GM19452 (cell line): ENCODE results near the gene MYOZ3.

Source experiments
- ATAC-seq: cut with Tn5 transposase; IDR thresholded peaks from one replicate; pipeline ENCODE4 v1.9.1; 2021; ENCODE audit not compliant: unreplicated experiment

MYOZ3 gene, protein sequence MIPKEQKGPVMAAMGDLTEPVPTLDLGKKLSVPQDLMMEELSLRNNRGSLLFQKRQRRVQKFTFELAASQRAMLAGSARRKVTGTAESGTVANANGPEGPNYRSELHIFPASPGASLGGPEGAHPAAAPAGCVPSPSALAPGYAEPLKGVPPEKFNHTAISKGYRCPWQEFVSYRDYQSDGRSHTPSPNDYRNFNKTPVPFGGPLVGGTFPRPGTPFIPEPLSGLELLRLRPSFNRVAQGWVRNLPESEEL

DNA sequence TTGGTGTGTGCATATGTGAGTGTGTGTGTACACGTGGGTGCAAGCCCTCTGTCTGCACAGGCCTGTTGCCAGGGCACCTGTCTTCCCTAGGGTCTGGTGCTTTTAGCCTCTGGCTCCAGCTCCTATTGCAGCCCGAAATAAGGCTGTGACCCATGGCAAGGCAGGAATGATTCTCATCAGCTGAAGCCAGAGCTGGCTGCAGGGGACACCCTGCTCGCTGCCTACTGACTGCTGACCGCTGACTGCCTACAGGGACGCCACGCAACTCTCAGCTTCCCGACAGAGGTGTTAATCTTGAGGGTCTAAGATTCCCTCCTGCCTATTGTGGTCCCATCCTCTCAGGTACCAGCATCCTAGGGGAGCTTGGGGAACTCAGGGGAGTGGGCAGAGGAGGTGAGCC lies at the start of gene MYOZ3:
MYOZ3 (plus strand) TSS at position 166 of the 400 bp plus-strand sequence. CDS start 1,691 bp downstream, outside the sequence.
- no peak for ATAC-seq

- ATAC-seq, result no peak
These were observed 48.6 kb upstream of the MYOZ3 start for GRCh38 chr5:150612405-150612804.

DNA sequence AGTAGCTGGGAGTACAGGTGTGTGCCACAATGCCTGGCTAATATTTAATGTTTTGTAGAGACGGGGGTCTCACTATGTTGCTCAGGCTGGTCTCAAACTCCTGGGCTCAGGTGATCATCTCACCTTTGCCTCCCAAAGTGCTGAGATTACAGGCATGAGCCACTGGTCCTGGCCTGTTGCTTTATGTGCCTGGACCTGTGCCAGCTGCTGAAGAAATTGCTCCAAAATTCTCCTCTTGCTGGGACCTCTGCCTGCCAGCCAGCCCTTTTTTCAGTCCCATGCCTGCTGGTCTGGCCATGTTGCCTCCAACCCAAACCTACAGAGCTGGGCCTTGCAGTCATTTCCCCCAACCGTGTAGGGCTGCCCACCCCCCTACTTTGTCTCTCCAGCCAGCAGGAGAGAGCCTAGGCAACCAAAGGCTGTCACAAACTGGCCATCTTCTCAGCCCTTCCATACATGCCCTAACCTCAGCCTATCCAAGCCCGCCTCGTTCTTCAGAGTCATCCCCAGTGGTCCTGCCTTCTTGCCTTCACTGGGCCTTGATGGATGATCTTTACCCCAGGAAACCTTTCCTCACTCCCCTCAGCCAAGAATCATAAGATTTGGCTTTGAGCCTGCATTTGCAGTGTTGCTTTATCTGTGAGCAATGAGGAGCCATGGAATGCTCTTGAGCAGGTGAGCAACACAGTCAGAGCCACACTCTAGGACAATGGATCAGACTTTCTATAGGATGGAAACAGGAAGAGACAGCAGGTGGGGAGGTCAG lies 48.0 kb upstream of the MYOZ3 start:
- no peak for ATAC-seq

DNA sequence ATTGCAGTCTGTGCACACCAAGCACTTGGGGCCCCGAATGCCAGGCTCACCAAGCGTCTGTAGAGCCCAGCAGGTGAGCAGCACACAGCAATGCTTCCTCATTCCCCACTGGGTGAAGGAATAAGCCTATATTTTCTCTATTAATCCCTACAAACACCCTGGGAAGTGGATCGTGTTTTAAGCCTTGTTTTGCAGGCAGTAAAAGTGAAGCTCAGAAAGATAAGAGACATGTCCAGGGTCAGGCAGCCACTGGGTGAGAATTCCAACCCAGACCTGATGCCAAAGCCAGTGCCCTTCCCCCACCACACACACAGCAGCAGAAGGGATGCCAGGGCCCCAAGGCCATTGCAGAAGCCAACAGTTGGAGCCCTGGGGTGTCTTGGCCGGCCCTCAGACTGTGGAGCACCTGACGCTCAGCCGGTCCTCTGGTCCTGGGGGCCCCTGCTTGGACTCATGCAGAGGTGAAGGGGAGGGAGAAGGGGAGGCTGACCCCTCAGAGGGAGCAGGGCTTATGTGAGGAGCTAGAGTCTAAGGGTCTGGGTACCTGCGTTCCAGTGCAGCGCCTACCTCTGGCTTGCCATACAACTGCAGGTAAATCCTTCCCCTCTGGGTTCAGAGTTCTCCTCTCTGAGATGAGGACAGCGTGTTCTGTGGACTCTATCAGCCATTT lies 46.9 kb upstream of the MYOZ3 start:
- ATAC-seq, result no peak

- no peak for ATAC-seq
These were observed 46.4 kb upstream of the MYOZ3 start for GRCh38 chr5:150614661-150615060.

GRCh38 chr5:150615141-150615699 lies 45.8 kb upstream of the MYOZ3 start:
- no peak for ATAC-seq

DNA sequence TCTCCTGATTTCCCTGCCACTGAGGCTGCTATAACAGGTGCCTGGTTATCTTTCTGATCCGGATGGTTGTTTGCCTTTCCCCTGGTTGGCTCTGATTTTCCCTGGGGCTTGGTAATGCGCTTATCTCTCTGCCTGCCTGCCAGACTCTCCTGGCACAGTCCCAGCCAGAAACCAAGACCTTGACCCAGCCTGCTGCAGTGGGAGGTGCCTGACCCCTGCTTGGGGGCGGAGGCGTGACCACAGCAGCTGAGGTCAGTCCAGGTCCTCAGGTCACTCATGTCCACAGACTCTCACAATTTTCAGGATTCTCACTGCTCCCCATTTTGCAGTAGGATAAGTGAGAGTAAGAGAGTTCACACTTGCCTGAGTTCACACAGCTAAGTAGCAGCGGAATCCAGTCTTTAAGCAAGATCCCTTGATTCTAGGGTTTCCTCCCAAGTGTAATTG lies 45.0 kb upstream of the MYOZ3 start:
- no peak for ATAC-seq

DNA sequence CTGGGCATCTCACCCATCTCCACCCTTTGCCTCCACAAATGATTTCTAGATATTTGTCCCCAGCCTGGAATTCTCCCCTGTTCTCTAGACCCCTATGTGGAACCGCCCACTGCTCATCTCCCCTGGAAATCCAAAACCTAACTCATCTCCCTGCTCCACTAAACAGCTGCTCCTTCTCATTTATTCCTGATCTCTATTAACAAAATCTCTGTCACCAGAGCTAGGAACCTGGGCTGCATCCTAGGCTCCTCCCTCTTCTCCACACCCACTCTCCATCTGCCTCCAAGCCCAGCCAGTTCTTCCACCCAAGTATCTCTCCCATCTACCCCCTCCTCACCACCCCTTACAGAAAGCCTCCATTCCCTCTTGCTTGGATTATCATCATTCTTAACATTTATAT lies 44.5 kb upstream of the MYOZ3 start:
- no peak for ATAC-seq

GRCh38 chr5:150618163-150618562 lies 42.9 kb upstream of the MYOZ3 start:
- no peak for ATAC-seq

DNA sequence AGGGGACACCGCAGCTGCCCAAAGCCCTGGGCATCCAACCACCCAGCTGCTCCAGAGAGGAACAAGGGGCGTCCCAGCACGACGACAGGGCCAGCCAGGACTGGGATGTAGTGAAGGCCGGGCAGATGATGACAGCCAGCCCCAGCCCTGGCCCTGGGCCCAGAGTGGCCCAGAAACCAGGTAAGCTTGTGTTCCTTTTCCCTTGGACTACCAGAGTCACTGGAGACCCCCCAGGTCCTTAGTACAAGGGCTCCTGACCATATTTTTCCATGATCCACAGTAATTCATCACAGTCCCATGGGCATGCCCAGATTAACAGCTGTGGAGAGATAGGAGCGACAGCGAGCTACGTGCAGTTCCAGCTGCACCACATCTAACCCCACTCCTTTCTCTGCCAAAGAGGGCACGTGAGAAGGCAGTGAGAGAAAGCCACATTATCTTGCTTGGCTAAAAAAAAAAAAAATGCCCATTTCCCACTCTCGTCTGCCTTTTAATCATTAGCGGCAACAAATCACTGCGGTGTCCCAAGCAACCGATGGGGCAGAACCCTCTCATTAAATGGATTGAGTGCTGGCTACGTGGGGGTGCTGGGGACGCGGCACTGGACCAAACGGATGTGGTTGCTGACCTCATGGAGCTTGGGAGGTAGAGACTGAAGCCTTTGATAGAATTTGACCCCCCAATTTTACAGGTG lies 42.3 kb upstream of the MYOZ3 start:
- ATAC-seq, result no peak

DNA sequence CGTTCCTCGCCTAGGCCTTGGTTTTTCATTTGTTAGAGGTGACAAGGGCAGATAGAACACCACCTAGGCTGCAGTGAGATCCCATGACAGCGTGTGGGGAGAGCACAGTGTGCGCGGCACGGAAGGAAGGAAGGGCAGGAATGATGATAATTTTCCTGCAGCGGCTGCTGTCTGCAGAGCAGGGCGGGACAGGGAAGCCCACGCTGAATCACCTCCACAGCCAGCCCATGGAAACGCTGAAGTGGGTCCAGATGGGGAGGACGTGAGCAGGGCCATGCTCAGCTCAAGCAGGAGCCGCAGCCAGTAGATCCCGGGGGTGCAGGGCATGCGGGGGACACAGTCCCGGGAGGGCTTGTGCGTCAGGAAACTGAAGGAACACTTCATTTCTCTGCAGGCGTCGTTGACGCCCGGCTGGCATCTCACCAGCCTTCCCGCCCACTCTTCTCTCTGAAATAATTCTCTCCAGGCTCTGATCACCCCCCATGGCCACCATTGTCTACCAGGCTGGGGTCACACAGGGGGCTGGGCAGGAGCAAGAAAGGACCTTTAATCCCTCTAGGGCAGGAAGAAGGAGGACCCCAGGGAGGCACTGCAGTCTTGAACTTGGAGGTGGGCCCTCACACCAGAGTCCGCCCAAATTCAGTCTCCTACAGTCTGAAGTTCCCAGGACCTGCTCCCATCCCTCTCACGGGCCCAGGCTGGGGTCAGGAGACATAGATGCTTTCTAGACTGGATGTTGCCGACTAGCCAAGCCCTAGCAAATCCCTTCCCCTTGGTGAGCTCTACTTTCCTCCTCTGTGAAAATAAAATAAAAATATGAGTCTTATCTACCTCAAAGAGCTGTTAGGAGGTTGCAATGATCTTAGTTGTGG lies 41.5 kb upstream of the MYOZ3 start:
- no peak for ATAC-seq

- ATAC-seq, result no peak
These were observed 39.8 kb upstream of the MYOZ3 start for GRCh38 chr5:150621301-150621700.

DNA sequence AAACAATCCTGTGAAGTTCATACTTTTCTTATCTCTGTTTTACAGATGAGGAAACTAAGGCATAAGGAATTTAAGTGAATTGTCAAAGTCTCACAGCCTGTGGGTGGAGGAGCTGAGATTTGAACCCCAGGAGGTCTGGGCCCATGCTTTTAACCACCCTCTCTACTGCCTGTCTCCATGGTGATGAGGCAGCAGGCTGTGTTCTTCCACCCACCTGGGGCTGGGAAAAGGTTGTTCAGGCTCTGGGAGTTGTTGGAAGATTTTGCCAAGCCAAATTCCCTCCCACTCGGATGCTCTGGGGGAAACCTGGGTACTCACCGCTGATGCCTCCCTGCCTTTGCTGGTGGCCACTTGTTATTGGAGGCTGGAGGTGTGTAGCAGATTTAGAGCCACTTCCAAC lies 38.9 kb upstream of the MYOZ3 start:
- ATAC-seq, result no peak

GRCh38 chr5:150623152-150623877 lies 37.7 kb upstream of the MYOZ3 start:
- ATAC-seq, result no peak

- no peak for ATAC-seq
These were observed 37.2 kb upstream of the MYOZ3 start for GRCh38 chr5:150623878-150624216.

DNA sequence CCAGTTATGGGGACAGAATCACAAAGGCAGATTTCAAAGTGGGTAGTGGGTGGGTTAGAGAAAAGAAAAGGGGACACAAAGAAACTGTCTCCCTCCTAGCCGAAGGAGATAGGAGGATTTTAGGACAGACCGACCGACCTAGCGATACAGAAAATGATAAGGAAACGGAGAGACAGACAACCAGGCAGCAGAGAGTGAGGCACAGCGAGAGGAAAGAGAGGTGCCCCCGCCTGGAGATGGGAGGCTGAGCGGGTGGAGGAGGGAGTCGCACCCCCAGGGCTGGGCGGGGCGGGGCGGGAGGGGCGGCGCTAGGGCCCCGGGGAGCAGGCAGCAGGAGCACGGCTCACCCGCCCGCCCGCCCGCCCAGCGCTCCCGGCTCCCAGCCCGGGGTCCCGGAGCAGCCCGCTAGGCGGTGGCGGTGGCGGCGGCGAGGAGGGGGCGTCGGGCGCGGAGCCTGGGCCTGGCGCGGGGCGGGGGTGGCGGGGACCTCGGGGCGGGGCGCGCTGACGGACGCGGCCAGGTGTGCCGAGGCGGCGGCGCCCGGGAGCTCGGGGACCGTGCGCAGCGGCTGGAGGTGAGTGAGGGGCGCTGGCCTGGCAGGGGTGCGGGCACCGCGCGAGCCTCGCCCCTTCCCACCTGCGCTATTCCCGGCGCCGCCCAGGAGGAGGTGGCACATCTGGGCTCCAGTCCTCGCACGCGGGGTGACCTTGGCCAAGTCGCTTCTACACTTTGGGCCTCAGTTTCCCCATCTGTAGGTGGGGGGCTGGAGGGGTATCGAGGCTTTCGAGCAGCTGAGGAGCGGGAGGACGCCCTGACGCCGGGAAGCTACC lies 36.5 kb upstream of the MYOZ3 start:
- ATAC-seq, result no peak

GRCh38 chr5:150625164-150625535 lies 35.9 kb upstream of the MYOZ3 start:
- ATAC-seq, result no peak

DNA sequence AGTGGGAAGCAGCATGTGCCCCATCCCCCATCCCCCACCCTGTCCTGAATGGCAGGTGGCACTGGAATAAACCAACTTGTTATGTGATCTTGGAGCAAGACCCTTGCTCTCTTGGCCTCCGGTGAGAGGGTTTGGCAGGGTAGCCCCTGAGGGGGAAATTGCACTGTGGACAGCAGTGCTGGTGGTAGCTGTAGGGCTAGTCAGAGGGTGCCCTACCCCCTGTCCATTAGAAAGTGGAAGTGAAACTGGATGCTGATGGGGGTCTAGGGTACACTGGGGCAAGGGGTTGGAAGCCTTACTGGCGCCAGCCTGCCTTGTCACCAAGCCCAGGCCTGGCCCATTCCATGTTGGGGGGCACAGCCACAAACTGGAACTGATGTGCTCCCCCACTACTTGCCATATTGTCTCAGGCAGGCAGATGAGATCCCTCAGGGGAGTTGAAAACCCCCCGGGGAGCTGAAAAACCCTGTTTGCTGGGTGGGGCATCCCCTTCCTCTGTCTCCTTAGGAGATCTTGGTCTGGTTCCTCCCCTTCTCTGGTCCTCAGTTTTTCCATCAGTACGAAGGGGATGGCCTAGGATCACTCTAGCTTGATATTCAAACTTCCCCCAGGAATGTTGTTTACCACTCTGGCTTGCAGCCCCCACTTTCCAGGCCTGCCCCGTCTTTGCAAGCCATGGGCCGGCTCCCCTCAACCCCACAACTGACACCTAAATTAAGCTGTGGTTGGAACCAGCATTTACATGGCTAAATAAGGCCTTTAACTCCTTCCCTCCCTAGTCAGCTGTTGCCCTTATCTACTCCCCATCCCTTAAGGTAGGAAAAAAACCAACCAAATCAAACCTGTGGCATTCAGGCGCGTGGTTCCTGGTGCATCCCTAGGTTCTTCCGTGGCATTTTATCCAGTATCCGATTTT lies 35.0 kb upstream of the MYOZ3 start:
- peak; percentile 50 for ATAC-seq
